Esophagus mucosa (tissue), 1 donor: ENCODE results near the gene GID8. TPM values are rescaled to one million over a fixed set of nuclear protein-coding genes. Genes with fewer than 3 reads are reported as not detected.
A peak's percentile ranks its signal among the peaks of the same experiment; 100 is the strongest.

Source experiments
- ATAC-seq: fragments of 200-7000 bp; cut with Tn5 transposase; one replicate; pipeline ENCODE4 v1.9.1; 2020
- total RNA-seq: library from RNA; stranded (reverse); gene quantifications from one replicate; pipeline ENCODE4 v1.2.4, GENCODE V29; 2023
- donor health status: DM: yes; HTN: yes; CAD: no.

Gene GID8
- total RNA-seq, 1 donor from 2014 or later = 42.7 TPM

DNA sequence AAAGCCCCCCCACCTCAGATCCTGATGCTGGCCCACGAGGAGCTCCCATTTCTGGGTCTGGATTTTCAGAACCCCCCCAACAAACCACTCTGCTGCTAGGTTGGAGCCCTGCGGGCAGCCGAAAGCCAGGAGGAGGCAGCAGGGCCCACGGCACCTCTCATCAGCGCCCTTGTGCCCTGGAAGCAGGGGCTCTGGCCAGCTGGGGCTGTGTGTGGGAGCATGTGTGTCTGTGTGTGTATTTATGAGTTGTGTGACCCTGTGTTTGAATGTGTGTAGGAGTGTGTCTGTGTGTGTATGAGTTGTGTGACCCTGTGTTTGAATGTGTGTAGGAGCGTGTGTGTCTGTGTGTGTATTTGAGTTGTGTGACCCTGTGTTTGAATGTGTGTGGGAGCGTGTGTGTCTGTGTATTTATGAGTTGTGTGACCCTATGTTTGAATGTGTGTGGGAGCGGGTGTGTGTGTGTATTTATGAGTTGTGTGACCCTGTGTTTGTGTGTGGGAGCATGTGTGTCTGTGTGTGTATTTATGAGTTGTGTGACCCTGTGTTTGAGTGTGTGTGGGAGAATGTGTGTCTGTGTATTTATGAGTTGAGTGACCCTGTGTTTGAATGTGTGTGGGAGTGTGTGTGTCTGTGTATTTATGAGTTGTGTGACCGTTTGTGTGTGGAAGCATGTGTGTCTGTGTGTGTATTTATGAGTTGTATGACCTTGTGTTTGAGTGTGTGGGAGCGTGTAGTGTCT lies 33.4 kb downstream of the GID8 start:
- ATAC-seq = no peak

DNA sequence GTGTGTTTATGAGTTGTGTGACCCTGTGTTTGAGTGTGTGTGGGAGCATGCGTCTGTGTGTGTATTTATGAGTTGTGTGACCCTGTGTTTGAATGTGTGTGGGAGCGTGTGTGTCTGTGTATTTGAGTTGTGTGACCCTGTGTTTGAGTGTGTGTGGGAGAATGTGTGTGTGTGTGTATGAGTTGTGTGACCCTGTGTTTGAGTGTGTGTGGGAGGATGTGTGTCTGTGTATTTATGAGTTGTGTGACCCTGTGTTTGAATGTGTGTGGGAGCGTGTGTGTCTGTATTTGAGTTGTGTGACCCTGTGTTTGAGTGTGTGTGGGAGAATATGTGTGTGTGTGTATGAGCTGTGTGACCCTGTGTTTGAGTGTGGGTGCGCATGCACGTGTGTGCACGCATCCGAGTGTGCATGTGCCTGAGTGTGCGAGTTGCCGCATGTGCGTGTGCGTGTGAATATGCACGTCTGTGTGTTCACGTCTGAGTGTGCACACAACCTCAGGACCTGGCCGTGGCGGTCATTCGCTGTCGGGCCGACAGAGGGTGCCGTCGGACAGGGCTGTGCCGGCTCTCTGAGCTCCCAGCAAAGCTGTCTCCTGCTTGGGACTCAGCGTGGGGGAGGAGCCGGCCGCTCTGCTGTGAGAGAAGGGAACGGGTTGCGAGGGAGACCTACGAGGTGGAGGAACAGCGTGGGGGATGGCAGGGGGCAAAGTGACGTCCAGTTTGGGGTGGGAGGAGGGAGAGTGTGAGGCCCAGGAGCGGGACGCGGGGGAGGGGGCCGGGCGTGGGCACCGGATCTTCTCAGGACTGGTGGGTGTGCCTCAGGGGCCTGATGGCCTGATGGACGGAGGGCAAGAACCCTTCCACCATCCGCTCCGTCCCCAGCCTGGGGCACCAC lies 34.2 kb downstream of the GID8 start:
- ATAC-seq = peak; percentile 89

DNA sequence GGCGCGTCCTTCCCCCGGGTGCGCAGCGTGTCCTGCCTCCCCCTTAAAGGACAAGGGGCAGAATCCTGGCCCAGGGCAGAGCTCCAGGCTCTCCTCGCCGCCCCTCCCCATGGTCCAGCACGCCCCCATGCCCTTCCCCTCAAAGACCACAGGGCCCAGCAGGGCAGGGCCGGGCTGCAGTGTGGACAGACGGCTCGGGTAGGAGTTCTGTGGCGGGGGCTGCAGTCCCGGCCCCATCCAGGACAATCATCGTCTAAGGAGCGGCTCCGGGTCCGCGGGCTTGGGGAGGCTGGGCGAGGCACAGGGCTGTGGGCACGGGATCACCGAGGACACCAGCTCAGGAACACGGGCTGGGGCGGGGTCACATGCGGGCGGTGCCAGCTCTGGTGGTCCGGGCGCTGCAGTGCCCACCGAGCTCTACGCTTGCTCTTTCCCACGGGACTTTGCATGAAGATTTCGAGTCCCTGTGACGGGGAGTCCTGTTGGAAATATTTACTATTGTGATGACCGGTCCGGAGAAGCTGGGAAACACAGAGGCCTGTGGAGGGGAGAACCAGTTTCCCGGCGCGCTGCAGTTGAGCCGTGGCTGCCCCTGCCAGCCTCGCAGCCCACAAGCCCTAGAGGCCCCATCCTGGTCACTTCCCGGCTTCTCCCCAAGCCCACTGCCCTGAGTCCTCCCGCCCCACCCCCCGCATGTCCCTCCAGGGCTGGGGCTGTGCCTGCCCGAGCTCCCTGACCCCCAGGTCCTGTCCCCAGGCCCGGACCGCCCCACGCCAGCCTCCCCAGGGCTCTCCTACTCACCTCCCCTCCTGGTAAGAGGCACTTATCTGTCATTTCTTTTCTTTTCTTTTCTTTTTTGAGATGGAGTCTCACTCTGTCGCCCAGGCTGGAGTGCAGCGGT lies 35.1 kb downstream of the GID8 start:
- no peak for ATAC-seq

DNA sequence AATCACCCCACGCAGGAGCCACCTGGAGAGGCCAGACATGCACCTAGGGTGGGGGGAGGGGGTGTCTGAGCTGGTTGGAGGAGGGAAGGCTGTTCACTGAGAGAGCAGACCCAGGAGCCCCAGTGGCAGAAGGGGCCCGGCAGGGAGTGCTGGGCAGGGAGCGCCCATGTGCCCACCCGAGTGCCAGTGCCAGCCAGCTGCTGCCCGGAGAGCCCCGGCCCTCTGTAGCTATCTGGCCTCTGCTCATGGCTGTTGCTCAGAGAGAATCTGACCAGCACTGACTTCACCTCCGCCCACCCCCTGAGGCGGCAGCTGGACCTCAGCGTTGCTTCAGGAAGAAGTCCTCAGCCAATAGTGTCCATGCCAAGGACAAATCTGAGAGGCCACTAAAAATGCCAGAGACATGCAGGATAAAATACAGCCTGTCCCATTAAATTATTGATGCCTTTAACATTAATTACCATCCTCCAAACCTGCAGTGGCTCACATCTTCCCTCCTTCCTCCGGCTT lies 37.4 kb downstream of the GID8 start:
- no peak for ATAC-seq

DNA sequence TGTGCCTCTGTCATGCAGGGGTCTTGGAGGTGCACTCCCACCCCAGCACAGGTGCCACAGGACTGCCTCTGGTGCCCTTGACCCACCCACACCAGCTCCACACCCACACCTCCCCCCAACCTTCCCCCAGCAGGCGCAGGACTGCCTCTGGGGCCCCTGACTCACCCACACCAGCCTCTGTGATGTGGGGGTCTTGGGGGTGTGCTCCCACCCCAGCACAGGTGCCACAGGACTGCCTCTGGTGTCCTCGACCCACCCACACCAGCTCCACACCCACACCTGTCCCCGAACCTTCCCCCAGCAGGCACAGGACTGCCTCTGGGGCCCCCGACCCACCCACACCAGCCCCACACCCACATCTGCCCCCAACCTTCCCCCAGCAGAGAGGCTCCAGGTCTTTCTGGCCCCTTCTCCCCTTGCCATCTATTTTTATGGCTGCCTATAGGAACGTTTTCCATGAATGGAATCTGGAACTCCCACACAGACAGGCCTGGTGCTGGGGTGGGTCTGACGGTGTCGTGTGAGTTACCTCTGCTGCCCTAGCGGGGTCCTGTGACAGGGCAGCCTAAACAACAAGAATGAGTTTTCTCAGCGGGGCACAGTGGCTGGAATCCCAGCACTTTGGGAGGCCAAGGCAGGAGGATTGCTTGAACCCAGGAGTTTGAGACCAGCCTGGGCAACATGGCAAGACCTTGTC lies 38.0 kb downstream of the GID8 start:
- no peak for ATAC-seq

DNA sequence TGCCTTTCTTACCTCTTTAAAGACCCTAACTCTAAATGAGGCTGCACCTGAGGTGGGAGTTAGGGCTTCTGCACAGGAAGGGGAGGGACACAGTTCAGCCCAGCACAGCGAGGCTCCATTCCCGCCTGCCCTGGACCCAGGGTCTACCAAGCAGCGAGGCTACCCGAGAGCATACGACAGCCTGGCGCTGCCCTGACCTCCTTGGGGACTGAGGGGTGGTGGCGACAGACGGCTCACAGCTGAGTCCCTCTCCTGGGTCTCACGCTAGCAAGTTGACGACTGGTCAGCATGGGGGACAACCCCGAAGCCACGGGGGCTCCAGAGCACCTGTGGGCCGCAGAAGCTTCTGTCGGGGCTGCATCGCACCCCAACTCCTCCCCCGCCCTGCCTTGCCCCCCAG lies 38.9 kb downstream of the GID8 start:
- no peak for ATAC-seq

DNA sequence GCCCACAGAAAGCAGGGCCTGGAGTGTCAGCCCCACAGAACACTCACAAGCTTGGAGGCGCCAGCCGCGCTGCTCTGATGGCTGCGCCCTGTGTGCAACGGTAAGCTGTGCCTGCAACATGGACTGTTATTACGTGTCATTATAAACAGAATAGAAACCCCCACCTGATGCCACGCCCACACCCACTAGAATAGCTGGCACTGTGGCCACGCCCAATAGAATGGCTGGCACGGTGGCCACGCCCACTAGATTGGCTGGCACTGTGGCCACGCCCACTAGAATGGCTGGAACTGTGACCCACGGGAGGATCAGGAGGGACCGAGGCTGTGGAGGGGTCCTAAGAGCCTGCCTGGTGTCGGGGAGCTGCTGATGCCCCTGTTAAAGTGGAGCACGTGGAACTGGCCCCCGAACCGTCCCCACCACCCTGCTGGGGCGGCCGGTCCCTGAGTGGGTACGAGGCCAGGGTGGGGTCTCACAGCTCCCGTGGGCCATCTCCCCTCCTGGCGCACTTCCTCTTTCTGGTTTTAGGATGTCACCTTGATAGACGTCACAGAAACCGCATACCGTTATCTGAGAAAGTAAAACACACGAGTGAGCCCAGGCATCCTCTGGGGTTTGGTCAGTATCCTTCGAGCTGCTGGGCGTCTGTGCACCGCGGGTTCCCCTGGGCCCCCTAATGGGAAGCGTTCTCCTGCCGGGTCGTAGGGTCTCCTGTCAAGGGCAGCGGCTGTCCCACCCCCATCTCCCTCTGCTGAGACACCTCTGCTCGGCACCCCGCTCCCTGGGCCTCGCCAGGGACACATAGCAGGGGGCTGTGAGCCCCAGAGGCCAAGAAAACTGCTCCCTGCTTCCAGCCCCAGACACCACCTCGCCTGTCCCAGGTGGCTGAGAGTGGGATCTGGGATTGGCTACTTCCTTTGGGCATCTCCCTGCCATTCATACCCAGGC lies 39.9 kb downstream of the GID8 start:
- ATAC-seq = peak; percentile 42

DNA sequence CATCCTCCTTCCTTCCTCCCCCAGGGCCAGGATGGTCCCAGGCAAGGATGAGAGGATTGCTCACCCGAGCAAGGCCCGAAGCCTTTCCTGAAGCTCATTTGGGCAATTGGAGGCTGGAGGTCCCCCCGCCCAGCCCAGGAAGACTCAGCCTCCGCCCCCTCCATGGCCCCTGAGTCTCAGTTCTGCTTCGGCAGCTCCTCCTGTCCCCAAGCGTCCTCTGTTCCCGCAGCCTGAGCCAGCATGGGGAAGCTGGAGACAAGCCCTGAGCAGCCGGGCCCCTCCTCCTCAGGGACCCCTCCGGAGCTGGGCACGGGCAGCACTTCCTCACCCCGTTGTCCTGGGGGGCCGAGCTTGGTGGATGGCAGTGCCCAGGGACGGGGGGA lies 40.6 kb downstream of the GID8 start:
- ATAC-seq = no peak

DNA sequence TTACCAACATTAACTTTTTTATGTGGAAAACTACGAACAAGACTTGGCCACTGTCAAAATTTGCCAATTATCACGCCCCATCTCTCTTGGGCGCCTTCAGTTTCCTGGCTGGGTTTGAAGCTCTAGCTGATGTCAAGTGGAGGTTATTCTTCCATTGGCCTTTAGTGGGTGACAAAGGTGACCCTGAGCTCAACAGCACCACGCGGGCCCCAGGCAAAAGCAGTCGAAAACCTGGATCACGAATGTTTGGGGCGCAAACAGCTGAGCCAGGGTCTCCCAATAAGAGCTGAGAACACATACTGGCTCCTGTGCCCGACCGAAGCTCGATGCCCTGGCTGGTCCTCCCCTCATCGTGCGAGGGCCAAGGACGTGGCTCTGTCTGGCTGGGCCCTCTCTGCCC lies 41.4 kb downstream of the GID8 start:
- ATAC-seq = no peak

DNA sequence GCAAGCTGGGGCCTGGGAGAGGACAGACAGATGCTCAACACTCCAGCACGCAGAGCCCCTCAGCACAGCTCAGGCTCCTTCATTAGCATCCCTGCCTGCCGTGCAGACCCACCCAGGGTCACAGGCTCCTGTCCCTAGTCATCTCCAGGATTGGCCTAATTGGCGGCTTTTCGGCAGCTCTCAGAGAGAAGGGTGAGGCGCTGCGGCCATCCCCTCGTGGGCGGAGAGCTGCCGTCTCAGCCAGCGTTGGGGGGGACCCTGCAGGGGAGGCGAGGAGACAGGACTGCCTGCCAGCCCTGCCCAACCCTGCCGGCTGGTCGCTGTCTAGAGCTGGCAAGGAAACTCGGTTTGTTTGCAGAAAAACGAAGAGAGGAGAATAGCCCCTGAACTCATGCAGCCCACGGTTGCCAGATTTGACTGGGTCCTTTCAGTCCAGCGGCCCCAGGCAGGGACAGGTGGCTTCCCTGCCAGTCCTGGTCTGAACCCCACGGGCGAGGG lies 42.0 kb downstream of the GID8 start:
- no peak for ATAC-seq

DNA sequence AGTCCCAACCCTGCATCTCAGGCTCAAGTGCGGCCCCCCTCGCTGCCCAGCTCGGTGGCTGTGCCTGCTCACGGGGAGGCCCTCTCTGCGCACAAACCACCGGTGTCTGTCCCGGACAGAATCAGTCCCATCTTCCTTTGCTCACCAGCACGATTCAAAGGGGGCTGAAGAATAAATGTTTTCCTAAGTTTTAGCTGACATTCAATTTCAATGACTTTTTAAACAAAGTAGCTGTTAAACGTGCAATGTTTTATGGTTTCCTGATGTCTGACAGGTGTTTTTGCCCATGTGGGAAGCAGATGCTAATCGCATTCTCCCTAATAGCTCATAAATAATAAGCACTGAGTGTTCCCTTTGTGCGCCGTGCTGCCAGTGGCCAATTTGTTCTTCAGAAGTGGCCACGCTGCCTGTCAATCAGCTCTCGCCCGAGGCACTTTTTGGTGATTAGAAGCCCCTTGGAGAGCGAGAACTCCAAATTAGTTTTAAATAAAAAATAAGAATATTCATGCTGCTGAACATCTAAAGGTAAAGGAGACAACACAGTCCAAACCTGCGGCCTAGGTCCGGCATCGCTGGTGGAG lies 42.5 kb downstream of the GID8 start:
- ATAC-seq = no peak

DNA sequence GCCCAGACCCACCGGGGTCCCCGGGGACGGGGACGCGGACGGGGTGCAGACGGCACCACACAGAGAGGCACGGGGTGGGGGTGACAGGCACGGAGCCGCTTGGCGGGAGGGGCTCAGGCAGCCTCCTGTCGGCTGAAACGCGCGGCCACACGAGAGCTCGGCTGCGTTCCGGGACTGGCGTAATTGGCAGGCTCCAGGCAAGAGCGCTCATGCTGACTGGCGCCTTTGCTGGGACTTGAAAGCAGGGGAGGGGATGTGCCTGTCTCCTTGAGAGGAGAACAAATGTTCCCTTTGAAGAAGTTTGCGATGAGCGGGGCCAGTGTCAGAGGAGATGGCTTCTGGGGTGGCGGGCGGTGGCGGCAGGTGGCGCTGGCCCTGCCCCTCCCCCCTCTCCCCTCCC lies 43.0 kb downstream of the GID8 start:
- no peak for ATAC-seq

DNA sequence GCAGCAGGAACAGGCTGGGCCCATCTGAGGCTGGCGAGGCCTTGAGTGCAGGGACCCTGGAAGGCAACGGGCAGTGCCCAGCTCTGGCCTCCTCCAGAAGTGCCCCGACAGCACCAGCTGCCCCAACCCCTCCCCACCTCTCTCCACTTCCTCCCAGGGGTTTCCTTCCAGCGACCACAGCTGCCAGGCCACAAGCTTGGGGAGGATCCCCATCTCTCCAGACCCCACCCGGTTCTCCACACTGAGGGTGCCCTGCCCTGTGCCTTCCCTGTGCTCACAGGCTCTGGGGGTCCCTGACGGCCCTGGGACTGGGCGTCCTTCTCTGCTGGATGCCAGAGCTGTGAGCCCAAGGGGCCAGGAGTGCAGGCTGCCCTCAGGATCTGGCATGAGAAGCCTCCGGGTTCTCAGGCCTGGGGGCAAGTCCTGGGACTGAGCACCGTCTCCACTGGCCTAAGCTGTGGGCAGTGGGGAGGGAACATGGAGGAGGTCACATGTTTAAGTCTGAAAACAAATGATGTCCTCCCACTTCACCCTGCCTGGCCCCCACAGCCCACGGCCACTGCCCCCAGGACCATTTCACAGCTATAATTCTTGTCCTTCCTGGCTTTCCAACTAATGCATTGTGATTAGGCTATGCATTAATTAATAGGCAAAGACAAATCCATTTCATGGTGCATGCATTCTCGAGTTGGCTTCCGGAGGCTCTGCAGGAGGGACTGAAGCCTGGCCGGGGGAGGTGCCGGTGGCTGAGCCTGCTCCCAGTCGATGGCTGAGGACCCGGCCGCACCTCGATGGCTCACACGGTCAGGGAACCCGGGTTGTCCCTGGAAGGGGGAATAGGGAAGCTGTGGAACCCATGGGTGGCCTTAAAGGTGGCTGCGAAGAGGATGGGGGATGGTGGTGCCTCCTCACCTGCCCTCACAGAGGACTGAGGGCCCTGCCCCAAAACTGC lies 44.5 kb downstream of the GID8 start:
- no peak for ATAC-seq

DNA sequence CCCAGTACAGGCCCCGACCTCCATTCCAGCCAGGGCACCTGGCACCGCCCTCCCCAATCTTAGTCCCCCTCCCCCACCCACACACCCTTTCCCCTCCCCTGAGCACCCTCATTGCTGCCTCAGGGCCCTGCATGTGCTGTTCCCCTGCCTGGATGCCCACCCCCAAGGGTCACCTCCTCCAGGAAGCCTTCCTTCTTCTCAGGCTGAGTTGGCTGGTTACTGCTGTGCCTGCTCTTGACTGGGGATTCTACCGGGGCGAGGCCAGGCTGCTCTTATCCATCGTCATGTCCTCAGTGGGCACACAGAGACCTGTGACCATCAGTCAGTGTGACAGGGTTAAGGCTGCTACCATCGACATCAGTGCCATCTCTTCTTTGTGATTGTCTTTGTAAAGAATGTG lies 45.3 kb downstream of the GID8 start:
- no peak for ATAC-seq

DNA sequence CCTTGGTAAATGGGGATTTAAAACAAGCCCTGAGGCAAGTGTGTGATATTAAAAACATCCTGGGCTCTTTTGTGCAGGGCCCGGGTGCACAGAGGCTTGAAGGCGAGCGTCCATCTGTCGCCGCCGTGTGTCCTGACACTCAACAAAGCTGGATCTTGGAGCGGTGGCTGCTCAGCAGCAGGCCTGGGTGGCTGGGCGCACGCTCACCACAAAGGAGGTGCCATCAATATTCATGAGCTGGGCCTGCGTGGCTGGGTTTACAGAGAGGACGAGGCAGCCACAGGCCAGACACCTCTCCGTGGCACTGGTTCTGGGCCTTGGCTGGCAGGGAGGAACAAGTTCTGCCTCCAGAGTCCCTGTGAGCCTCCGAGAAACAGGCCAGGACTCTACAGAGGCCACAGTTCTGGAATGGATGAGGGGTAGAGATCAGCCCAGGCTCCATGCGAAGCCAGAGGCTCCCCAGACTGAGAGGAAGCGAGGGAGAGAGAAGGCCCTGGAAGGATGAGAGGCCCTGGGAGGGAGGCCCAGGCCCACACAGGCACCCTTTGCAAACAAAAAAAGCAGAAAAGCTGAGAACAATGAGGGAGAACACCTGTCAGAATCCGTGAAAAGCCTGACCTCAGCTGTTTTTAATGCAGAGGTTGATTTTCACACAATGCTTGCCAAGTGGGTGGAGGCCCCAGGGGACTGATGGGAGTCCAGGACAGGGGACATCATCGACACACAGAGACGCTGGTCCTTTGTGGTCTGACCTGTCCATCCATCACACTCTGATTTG lies 46.9 kb downstream of the GID8 start:
- no peak for ATAC-seq

DNA sequence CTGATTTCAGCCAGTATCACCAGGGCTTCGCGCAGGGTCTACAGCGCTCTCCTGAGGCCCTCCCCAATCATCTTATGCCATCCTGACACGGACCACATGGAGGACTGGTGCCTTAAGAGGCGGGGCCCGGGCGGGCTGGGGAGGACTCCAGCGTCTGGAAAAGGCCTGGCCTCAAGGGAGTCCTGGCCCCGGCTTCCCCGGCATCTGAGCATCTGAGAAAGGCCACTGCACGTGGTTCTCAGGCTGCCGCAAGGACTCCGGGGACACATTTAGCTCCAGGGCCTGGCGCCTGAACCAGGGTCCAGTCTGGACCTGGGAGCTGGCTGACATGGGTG lies 47.5 kb downstream of the GID8 start:
- no peak for ATAC-seq

DNA sequence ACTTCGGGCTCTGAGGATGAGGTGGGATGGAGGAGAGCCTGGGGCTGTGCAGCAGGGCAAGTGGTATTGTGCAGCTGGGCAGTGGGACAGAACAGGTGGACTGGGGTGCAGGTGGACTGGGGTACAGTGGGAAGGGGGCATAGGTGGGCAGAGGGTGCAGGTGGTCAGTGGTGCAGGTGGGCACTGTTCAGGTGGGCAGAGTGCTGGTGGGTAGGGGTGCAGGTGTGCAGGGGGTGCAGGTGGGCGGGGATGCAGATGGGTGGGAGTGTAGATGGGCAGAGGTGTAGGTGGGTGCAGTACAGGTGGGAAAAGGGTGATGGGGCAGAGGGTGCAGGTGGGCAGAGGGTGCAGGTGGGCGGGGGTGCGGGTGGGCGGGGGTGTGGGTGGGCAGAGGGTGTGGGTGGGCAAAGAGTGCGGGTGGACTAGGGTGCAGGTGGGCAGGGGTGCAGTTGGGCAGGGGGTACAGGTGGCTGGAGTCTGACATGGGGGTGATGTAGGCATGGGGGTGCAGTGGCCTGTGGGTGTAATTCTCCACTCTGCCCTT lies 48.4 kb downstream of the GID8 start:
- no peak for ATAC-seq

DNA sequence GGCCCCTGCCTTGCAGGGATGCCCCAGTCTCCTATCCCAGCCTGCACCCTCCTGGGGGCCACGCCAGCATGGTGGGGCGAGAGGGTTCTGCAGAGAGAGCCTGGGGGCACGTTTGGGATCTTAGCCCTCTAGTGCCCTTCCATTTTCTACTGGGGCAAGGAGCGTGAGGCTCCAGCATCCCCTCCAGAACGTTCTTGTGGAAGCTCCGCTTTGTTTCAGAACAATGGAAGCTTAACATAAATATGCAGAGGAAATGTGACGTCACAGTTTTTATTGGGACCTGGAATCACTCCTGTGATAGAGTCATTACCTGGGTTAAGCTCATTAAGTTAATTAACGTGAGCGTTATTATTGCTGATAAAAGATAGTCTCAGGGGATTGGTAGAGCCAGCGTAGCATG lies 49.2 kb downstream of the GID8 start:
- no peak for ATAC-seq
